Small intestine (tissue), 16 donors: Measurements from ENCODE around the gene ENPEP. TPM values are rescaled to one million over a fixed set of nuclear protein-coding genes. Genes with fewer than 3 reads are reported as not detected.
"Not testable (repeated sequence)": the region's sequence is repeated elsewhere in the genome, so short reads cannot be mapped to it uniquely, and the experiment has no call there.

Source experiments
- DNase-seq, 2 donors: peaks; one replicate each; pipeline versions ENCODE4 v3.0.0 to v3.0.0-alpha.2; 2013
- FAIRE-seq: peaks from 2 replicates; lab custom pipeline; 2012; peaks lifted over from hg19 to GRCh38; lab: Jason Lieb, UNC
- H3K27ac ChIP-seq, 3 donors: one replicate each; pipeline ENCODE4 v1.5.1; 2013; ENCODE audit warnings: low read length in 2 of 3, mild to moderate bottlenecking in 2 of 3, control low read depth in 1 of 3, inconsistent platforms in 1 of 3, low read depth in 1 of 3, moderate library complexity in 1 of 3
- H3K27me3 ChIP-seq, 3 donors: one replicate each; pipeline ENCODE4 v1.6.1; 2013; ENCODE audit warnings: low read length in 3 of 3, inconsistent platforms in 1 of 3; ENCODE audit not compliant: control insufficient read depth in 3 of 3, insufficient read depth in 3 of 3
- H3K36me3 ChIP-seq, 3 donors: one replicate each; pipeline ENCODE4 v1.6.1; 2013; ENCODE audit warnings: low read length in 3 of 3, inconsistent platforms in 1 of 3, low read depth in 1 of 3, mild to moderate bottlenecking in 1 of 3, moderate library complexity in 1 of 3; ENCODE audit not compliant: control insufficient read depth in 3 of 3, insufficient read depth in 2 of 3
- H3K4me1 ChIP-seq, 3 donors: one replicate each; pipeline ENCODE4 v1.6.1; 2013; ENCODE audit warnings: low read length in 2 of 3, inconsistent platforms in 1 of 3, low read depth in 1 of 3, mild to moderate bottlenecking in 1 of 3, moderate library complexity in 1 of 3; ENCODE audit not compliant: control insufficient read depth in 3 of 3, insufficient read depth in 2 of 3
- H3K4me3 ChIP-seq, 3 donors: one replicate each; pipeline ENCODE4 v1.5.1; 2013; ENCODE audit warnings: low read length in 3 of 3, control low read depth in 1 of 3, inconsistent platforms in 1 of 3, low read depth in 1 of 3, mild to moderate bottlenecking in 1 of 3, moderate library complexity in 1 of 3
- H3K9me3 ChIP-seq, 2 donors: one replicate each; pipeline ENCODE4 v1.6.1; 2013; ENCODE audit warnings: low read depth in 1 of 2, low read length in 1 of 2; ENCODE audit not compliant: control insufficient read depth in 2 of 2, insufficient read depth in 1 of 2
- WGBS, 3 donors: extraction: QIAGEN DNeasy Blood & Tissue Kit; methylation state at CpG; one replicate each; pipeline ENCODE4 v1.1.7; 2013; 5-methylcytosine and 5-hydroxymethylcytosine counted together
- long read RNA-seq, 10 donors: transcript quantifications; one replicate each; lab custom pipeline, GENCODE V29; 2026
- polyA plus RNA-seq, 4 donors: library from polyadenylated mRNA; stranded (reverse) in 3 of 4; unstranded in 1 of 4; fragments of 200-250 nt in 3 of 4; fragments of 120-200 nt in 1 of 4; gene quantifications; one replicate each; pipeline versions ENCODE4 v1.2.1 to v1.2.3, GENCODE V29; 2013
- donor health status: healthy with polysubstance abuse.
- donor health status: control.
- donor health status: control.
- donor health status: Bipolar disorder and iron deficiency.
- donor health status: healthy.

ENPEP gene, protein sequence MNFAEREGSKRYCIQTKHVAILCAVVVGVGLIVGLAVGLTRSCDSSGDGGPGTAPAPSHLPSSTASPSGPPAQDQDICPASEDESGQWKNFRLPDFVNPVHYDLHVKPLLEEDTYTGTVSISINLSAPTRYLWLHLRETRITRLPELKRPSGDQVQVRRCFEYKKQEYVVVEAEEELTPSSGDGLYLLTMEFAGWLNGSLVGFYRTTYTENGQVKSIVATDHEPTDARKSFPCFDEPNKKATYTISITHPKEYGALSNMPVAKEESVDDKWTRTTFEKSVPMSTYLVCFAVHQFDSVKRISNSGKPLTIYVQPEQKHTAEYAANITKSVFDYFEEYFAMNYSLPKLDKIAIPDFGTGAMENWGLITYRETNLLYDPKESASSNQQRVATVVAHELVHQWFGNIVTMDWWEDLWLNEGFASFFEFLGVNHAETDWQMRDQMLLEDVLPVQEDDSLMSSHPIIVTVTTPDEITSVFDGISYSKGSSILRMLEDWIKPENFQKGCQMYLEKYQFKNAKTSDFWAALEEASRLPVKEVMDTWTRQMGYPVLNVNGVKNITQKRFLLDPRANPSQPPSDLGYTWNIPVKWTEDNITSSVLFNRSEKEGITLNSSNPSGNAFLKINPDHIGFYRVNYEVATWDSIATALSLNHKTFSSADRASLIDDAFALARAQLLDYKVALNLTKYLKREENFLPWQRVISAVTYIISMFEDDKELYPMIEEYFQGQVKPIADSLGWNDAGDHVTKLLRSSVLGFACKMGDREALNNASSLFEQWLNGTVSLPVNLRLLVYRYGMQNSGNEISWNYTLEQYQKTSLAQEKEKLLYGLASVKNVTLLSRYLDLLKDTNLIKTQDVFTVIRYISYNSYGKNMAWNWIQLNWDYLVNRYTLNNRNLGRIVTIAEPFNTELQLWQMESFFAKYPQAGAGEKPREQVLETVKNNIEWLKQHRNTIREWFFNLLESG
- polyA plus RNA-seq: 10 to 100 TPM; 26.9 to 79.4 (median 45.5) TPM
- long read RNA-seq, donor 1, full-length matches to known transcripts: 14 of 28 reads
- long read RNA-seq, donor 1, partial matches to known transcripts: 14 of 28 reads
- long read RNA-seq, donor 1, other reads (novel, unspliced or antisense): 0 of 28 reads
- long read RNA-seq, donor 2: 0 reads
- long read RNA-seq, donor 3: 0 reads
- long read RNA-seq, donor 4: 0 reads
- long read RNA-seq, donor 5, full-length matches to known transcripts: 1 of 1 reads
- long read RNA-seq, donor 5, partial matches to known transcripts: 0 of 1 reads
- long read RNA-seq, donor 5, other reads (novel, unspliced or antisense): 0 of 1 reads
- long read RNA-seq, donor 6: 0 reads
- long read RNA-seq, donor 7, full-length matches to known transcripts: 2 of 9 reads
- long read RNA-seq, donor 7, partial matches to known transcripts: 7 of 9 reads
- long read RNA-seq, donor 7, other reads (novel, unspliced or antisense): 0 of 9 reads
- long read RNA-seq, donor 8: 0 reads
- long read RNA-seq, donor 9: 0 reads
- long read RNA-seq, donor 10, full-length matches to known transcripts: 4 of 4 reads
- long read RNA-seq, donor 10, partial matches to known transcripts: 0 of 4 reads
- long read RNA-seq, donor 10, other reads (novel, unspliced or antisense): 0 of 4 reads

- H3K9me3 ChIP-seq: no peaks in the 10 kb centered on the region
- WGBS, 3 donors: 13 to 48% (median 27%) methylated on average over 39 of the region's 39 CpGs
- peak within 1 kb of the TSS in 2 of 3 donors; percentile 37 to 74 for H3K4me3 ChIP-seq
- no peak for FAIRE-seq
- peaks cover 0 to 4% (median 3%) of the 10 kb centered on the region in 3 donors for H3K4me1 ChIP-seq
- H3K27ac ChIP-seq: peak within 1 kb of the TSS; percentile 11 to 84 (median 45)
- DNase-seq: peak; percentile 53 to 85
- H3K36me3 ChIP-seq: no peaks in the 10 kb centered on the region
- H3K27me3 ChIP-seq: no peaks in the 10 kb centered on the region
Measured at GRCh38 chr4:110475881-110476818, at the start of gene ENPEP. TSS of gene ENPEP (plus strand) at chr4:110476155. CDS start at chr4:110476415, 260 bp downstream.

- H3K9me3 ChIP-seq, H3K4me3 ChIP-seq, H3K27me3 ChIP-seq, H3K4me1 ChIP-seq, DNase-seq, H3K36me3 ChIP-seq, H3K27ac ChIP-seq, FAIRE-seq: not testable (repeated sequence)
- WGBS, 3 donors: 61 to 82% (median 78%) methylated on average over 2 of the region's 2 CpGs
Measured at GRCh38 chr4:110431805-110432204, 44.1 kb upstream of the ENPEP start.

GRCh38 chr4:110437292-110437691 is 38.7 kb upstream of the ENPEP start:
- not testable (repeated sequence) for H3K36me3 ChIP-seq, H3K4me3 ChIP-seq, FAIRE-seq, H3K4me1 ChIP-seq, H3K27me3 ChIP-seq, H3K27ac ChIP-seq, H3K9me3 ChIP-seq, DNase-seq
- 79 to 86% (median 84%) methylated on average over 3 of the region's 3 CpGs for WGBS, 3 donors

- H3K4me1 ChIP-seq, H3K9me3 ChIP-seq, FAIRE-seq, H3K27me3 ChIP-seq, H3K27ac ChIP-seq, H3K36me3 ChIP-seq, H3K4me3 ChIP-seq: not testable (repeated sequence)
- DNase-seq: peak in 1 of 2 donors; percentile 74
- WGBS, 3 donors: 83 to 87% (median 87%) methylated on average over 1 of the region's 1 CpG
Measured at GRCh38 chr4:110439209-110439608, 36.7 kb upstream of the ENPEP start.

- Histone ChIP-seq H3K4me3 (no peak overlapping the region), H3K27me3 (no peaks in the 10 kb centered on the region), H3K9me3 (no peaks in the 10 kb centered on the region), H3K27ac (no peak overlapping the region), H3K36me3 (no peaks in the 10 kb centered on the region), H3K4me1 (no peaks in the 10 kb centered on the region)
- peak in 1 of 2 donors; percentile 48 for DNase-seq
- 53 to 77% (median 59%) methylated on average over 2 of the region's 2 CpGs for WGBS, 3 donors
- FAIRE-seq: no peak
Measured at GRCh38 chr4:110442309-110442708, 33.6 kb upstream of the ENPEP start.

DNA sequence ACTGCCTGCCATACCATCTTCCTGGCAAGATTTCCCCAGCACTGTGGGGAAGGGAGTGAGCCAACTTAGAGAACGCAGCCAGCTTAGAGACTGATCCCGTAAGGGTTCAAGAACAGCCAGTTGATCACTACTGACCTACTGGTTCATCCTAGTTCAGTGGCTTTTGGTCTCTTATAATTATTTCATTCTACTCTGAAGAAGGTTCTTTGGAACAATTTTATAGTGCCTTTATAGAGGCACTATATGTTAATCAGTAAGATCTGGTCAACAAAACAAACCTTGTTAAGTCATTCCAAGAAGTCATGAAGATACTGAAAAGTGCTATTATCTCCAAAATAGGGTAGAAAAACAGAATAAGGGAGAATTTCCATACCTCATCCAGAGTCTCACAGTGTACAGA is 33.2 kb upstream of the ENPEP start:
- no peak overlapping the region for H3K27ac ChIP-seq
- DNase-seq: no peak
- no peaks in the 10 kb centered on the region for H3K36me3 ChIP-seq
- H3K4me3 ChIP-seq: no peak overlapping the region
- H3K4me1 ChIP-seq: no peaks in the 10 kb centered on the region
- H3K27me3 ChIP-seq: no peaks in the 10 kb centered on the region
- H3K9me3 ChIP-seq: no peaks in the 10 kb centered on the region
- no peak for FAIRE-seq
- WGBS, 3 donors: 88 to 97% (median 92%) methylated on average over 2 of the region's 2 CpGs

GRCh38 chr4:110449947-110450346 is 26.0 kb upstream of the ENPEP start:
- Histone ChIP-seq H3K36me3 (no peaks in the 10 kb centered on the region), H3K4me1 (peaks cover 0 to 16% (median 5%) of the 10 kb centered on the region in 3 donors), H3K4me3 (no peak overlapping the region), H3K9me3 (no peaks in the 10 kb centered on the region), H3K27ac (peak overlapping the region in 2 of 3 donors; percentile 54 to 78), H3K27me3 (no peaks in the 10 kb centered on the region)
- WGBS, 3 donors: 20 to 61% (median 33%) methylated on average over 2 of the region's 2 CpGs
- DNase-seq: peak; percentile 87 to 94
- FAIRE-seq: peak; percentile 23
